Nephron (organoid): ENCODE results near the gene TUFT1.

Source experiments
- H3K27ac Mint-ChIP-seq, 3 experiments: 2 replicates each; pipeline ENCODE4 v1.8.0; 2020; ENCODE audit warnings: mixed read lengths in 3 of 3, mild to moderate bottlenecking in 2 of 3, moderate library complexity in 1 of 3
- H3K27me3 Mint-ChIP-seq: 2 replicates; pipeline ENCODE4 v1.8.0; 2021; ENCODE audit warnings: low read depth, mild to moderate bottlenecking, moderate library complexity, mixed read lengths
- H3K36me3 Mint-ChIP-seq: 2 replicates; pipeline ENCODE4 v1.8.0; 2020; ENCODE audit warnings: low read depth, mixed read lengths
- H3K4me1 Mint-ChIP-seq: 2 replicates; pipeline ENCODE4 v1.8.0; 2020; ENCODE audit warnings: mixed read lengths
- H3K4me3 Mint-ChIP-seq, 3 experiments: 2 replicates each; pipeline ENCODE4 v1.8.0; 2020; ENCODE audit warnings: mild to moderate bottlenecking in 3 of 3, mixed read lengths in 3 of 3, moderate library complexity in 2 of 3
- H3K9me3 Mint-ChIP-seq: 2 replicates; pipeline ENCODE4 v1.8.0; 2020; ENCODE audit warnings: mixed read lengths
- TF ChIP-seq, protein P1 (sequence below), 3 experiments: fragments of 200-600 bp; sonication (generic); IDR thresholded peaks; one replicate each; pipeline ENCODE4 v1.5.0; 2021; ENCODE audit warnings: antibody characterized with exemption in 3 of 3; ENCODE audit not compliant: unreplicated experiment in 3 of 3

Gene TUFT1

DNA sequence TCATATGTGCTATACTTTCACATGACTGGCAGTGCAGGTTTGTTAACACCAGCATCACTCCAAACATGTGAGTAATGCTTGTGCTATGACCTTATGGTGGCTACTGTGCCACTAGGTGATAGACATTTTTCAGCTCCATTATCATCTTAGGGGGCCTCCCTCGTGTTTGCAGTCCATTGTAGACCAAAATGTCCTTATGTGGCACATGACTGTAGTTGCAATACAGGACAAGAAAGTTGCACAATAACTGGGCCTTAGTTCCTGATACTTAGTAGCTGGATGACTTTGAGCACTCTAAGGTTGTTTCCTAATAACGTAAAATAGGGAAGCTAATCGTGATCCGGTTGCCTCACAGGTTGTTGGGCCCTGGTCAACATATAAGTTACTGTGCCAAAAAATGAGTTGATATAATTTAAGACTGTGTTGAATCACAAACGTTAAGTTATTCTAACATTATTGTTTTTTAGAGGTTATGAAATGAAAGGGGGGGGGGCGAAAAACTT, 71.2 kb downstream of the TUFT1 start:
- Mint-ChIP-seq H3K4me1 (peaks cover 26% of the 10 kb centered on the region), H3K36me3 (peaks cover 4% of the 10 kb centered on the region), H3K4me3 (peak overlapping the region; percentile 91 to 99 (median 99)), H3K27ac (peak overlapping the region; percentile 82 to 94 (median 91)), H3K9me3 (no peaks in the 10 kb centered on the region), H3K27me3 (peaks cover 6% of the 10 kb centered on the region)
- TF ChIP-seq, protein P1, sequence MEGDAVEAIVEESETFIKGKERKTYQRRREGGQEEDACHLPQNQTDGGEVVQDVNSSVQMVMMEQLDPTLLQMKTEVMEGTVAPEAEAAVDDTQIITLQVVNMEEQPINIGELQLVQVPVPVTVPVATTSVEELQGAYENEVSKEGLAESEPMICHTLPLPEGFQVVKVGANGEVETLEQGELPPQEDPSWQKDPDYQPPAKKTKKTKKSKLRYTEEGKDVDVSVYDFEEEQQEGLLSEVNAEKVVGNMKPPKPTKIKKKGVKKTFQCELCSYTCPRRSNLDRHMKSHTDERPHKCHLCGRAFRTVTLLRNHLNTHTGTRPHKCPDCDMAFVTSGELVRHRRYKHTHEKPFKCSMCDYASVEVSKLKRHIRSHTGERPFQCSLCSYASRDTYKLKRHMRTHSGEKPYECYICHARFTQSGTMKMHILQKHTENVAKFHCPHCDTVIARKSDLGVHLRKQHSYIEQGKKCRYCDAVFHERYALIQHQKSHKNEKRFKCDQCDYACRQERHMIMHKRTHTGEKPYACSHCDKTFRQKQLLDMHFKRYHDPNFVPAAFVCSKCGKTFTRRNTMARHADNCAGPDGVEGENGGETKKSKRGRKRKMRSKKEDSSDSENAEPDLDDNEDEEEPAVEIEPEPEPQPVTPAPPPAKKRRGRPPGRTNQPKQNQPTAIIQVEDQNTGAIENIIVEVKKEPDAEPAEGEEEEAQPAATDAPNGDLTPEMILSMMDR (IDR thresholded peaks at IDR 0.05; ENCODE audit: unreplicated experiment in 3 of 3): no peak

DNA sequence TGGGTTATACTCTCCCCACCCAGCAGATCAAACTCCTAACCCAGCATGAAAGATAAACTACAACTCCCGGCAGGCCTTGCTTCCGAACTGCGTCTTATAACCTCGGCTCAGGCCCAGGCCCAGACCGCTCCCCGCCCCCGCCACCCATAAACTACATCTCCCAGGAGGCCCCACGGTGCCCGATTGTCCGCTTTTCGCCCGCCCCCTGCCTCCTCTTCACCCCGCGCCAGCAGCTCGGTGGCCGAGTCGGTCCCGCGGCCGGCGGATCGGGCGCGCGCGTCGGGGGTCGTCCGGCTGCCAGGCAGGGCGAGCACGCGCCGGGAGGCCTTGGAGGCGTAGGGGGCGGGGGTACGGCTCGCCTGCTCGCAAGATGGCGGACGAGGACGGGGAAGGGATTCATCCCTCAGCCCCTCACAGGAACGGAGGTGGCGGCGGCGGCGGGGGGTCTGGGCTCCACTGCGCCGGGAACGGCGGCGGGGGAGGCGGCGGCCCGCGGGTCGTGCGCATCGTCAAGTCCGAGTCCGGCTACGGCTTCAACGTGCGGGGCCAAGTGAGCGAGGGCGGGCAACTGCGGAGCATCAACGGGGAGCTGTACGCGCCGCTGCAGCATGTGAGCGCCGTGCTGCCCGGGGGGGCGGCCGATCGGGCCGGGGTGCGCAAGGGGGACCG, 71.9 kb downstream of the TUFT1 start, which contains the start of gene SNX27:
Gene SNX27 (plus strand): TSS at position 219 of the 669 bp plus-strand sequence. CDS start 152 bp downstream, at position 371.
- TF ChIP-seq, protein P1 (IDR thresholded peaks at IDR 0.05; ENCODE audit: unreplicated experiment in 3 of 3): no peak
- peak within 1 kb of the TSS; percentile 95 to 99 (median 99) for H3K4me3 Mint-ChIP-seq
- no peaks in the 10 kb centered on the region for H3K9me3 Mint-ChIP-seq
- peaks cover 26% of the 10 kb centered on the region for H3K4me1 Mint-ChIP-seq
- peak within 1 kb of the TSS; percentile 82 to 95 (median 95) for H3K27ac Mint-ChIP-seq
- peaks cover 4% of the 10 kb centered on the region for H3K36me3 Mint-ChIP-seq
- peaks cover 5% of the 10 kb centered on the region for H3K27me3 Mint-ChIP-seq

- no peaks in the 10 kb centered on the region for H3K9me3 Mint-ChIP-seq
- peaks cover 4% of the 10 kb centered on the region for H3K36me3 Mint-ChIP-seq
- H3K27ac Mint-ChIP-seq: peak overlapping the region; percentile 66 to 95 (median 95)
- TF ChIP-seq, protein P1 (IDR thresholded peaks at IDR 0.05; ENCODE audit: unreplicated experiment in 3 of 3): no peak
- H3K4me3 Mint-ChIP-seq: peak overlapping the region; percentile 95 to 99 (median 99)
- H3K4me1 Mint-ChIP-seq: peaks cover 26% of the 10 kb centered on the region
- no peaks in the 10 kb centered on the region for H3K27me3 Mint-ChIP-seq
These were observed 72.6 kb downstream of the TUFT1 start for GRCh38 chr1:151612501-151613281.

DNA sequence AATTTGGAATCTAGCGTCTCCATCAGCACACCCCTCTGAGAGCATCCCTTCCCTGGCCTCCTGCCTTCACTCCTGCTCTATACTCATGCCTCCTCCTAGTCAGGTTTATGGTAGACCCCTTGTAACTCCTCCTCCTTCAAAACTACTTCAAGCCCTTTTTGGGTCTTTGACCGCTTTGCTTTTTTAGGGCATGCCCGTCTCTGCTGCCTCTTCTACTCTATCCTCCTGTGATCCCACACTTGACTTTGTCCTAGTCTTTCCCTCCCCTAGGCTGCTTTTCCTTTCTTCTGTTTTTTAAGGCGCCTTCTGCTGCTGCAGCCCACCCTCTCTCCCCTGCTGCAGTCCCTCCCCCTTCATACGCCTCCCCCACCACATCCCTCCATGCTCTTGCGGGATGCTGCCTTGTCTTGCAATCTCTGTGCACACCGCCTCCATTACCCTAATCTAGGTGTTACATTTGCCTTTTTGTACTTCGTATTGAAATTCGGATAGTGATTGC, 73.2 kb downstream of the TUFT1 start:
- Mint-ChIP-seq H3K4me1 (peaks cover 22% of the 10 kb centered on the region), H3K4me3 (peak overlapping the region; percentile 95 to 99 (median 99)), H3K36me3 (peaks cover 9% of the 10 kb centered on the region), H3K27ac (peak overlapping the region; percentile 66 to 95 (median 95)), H3K27me3 (no peaks in the 10 kb centered on the region), H3K9me3 (no peaks in the 10 kb centered on the region)
- TF ChIP-seq, protein P1 (IDR thresholded peaks at IDR 0.05; ENCODE audit: unreplicated experiment in 3 of 3): no peak

DNA sequence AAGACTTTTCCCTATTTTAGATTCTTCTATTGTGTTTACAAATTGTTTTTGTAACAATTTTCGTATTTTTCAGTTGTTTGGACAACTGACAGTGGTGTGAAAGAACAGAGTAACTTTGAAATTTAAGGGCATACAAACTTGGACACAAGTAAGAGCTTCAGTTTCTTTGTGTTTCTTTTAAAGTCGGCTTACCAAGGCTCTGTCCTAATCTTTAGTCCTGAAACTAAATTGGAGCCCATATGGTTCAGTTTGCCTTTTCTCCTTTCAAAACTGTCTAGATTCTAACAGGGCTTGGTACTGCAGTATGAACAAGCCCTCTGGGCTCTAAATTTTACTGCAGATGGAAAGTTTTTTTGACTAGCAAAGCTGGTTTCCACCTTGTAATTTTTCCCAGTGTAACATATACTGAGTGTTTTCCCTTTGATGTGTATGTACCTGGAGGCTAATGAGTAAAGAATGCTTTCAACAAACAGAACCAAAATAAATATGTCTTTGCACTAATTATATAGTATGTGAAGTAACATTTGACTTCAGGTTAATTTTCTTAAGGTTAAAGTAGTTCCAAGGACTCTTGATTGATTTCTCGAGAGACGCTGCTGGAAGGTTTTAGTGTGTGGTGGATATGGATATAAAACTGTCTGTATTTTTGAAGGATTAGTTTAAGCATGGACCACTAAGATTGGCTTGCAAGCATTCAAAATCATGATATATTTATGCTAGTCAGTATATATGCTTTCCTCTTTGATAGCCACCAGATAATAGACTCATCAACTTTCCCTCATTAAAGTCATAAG, 75.8 kb downstream of the TUFT1 start:
- H3K9me3 Mint-ChIP-seq: no peaks in the 10 kb centered on the region
- peaks cover 10% of the 10 kb centered on the region for H3K36me3 Mint-ChIP-seq
- H3K4me1 Mint-ChIP-seq: peaks cover 28% of the 10 kb centered on the region
- H3K27me3 Mint-ChIP-seq: no peaks in the 10 kb centered on the region
- no peak overlapping the region for H3K27ac Mint-ChIP-seq
- TF ChIP-seq, protein P1 (IDR thresholded peaks at IDR 0.05; ENCODE audit: unreplicated experiment in 3 of 3): no peak
- peak overlapping the region in 2 of 3 experiments; percentile 11 to 72 for H3K4me3 Mint-ChIP-seq
